ENCODE data around the gene POM121L2.

POM121L2 gene

GRCh38 chr6:27312146-27312949 lies at the start of gene POM121L2:
Gene POM121L2 (minus strand): TSS chr6:27312273. CDS start chr6:27312170, 103 bp downstream.
- peak; percentile 79 to 86 for DNase-seq

GRCh38 chr6:27359231-27359630 lies 47.2 kb upstream of the POM121L2 start:
- DNase-seq, result no peak

GRCh38 chr6:27358786-27359185 lies 46.7 kb upstream of the POM121L2 start:
- no peak for DNase-seq

- no peak for DNase-seq
These were observed 40.8 kb upstream of the POM121L2 start for GRCh38 chr6:27352850-27353249.

GRCh38 chr6:27334141-27334540 lies 22.1 kb upstream of the POM121L2 start:
- DNase-seq, result no peak

- no peak for DNase-seq
These were observed 21.6 kb upstream of the POM121L2 start for GRCh38 chr6:27333642-27334040.

- DNase-seq, result no peak
These were observed 20.9 kb upstream of the POM121L2 start for GRCh38 chr6:27332692-27333641.

GRCh38 chr6:27327023-27327738 lies 15.1 kb upstream of the POM121L2 start:
- no peak for DNase-seq

- DNase-seq, result no peak
These were observed 9.8 kb upstream of the POM121L2 start for GRCh38 chr6:27321901-27322300.

GRCh38 chr6:27321370-27321769 lies 9.3 kb upstream of the POM121L2 start:
- DNase-seq, result no peak

GRCh38 chr6:27318973-27319372 lies 6.9 kb upstream of the POM121L2 start:
- no peak for DNase-seq

GRCh38 chr6:27314046-27314445 lies 2.0 kb upstream of the POM121L2 start:
- DNase-seq, result no peak

- DNase-seq, result peak in 1 of 2 experiments; percentile 86
These were observed 838 bp upstream of the POM121L2 start for GRCh38 chr6:27312950-27313271.

GRCh38 chr6:27311806-27312145 lies 297 bp downstream of the POM121L2 start:
- no peak for DNase-seq

- DNase-seq, result no peak
These were observed 8.3 kb downstream of the POM121L2 start for GRCh38 chr6:27303613-27304272.

- no peak for DNase-seq
These were observed 14.0 kb downstream of the POM121L2 start for GRCh38 chr6:27297857-27298730.

- no peak for DNase-seq
These were observed 14.6 kb downstream of the POM121L2 start for GRCh38 chr6:27297484-27297856.

- DNase-seq, result no peak
These were observed 15.8 kb downstream of the POM121L2 start for GRCh38 chr6:27296106-27296783.

GRCh38 chr6:27295301-27296079 lies 16.6 kb downstream of the POM121L2 start:
- no peak for DNase-seq

- DNase-seq, result no peak
These were observed 17.7 kb downstream of the POM121L2 start for GRCh38 chr6:27294409-27294808.
